Measurements from ENCODE around the gene SIPA1L3.
A peak's percentile ranks its signal among the peaks of the same experiment; 100 is the strongest.
"Not testable (repeated sequence)": the region's sequence is repeated elsewhere in the genome, so short reads cannot be mapped to it uniquely, and the experiment has no call there.

The SIPA1L3 gene

GRCh38 chr19:37906869-37907734, at the start of gene SIPA1L3:
TSS of gene SIPA1L3 (plus strand) at chr19:37907208. CDS start at chr19:38081566, 174,358 bp downstream.
- peak; percentile 95 for DNase-seq

- no peak for DNase-seq
Observed at GRCh38 chr19:37864501-37864900, 42.5 kb upstream of the SIPA1L3 start.

GRCh38 chr19:37865930-37866329, 41.1 kb upstream of the SIPA1L3 start:
- DNase-seq = not testable (repeated sequence)

GRCh38 chr19:37867831-37868230, 39.2 kb upstream of the SIPA1L3 start:
- no peak for DNase-seq

- DNase-seq = no peak
Observed at GRCh38 chr19:37869766-37870340, 37.2 kb upstream of the SIPA1L3 start.

GRCh38 chr19:37872383-37872782, 34.6 kb upstream of the SIPA1L3 start:
- no peak for DNase-seq

- DNase-seq = no peak
Observed at GRCh38 chr19:37874784-37875183, 32.2 kb upstream of the SIPA1L3 start.

GRCh38 chr19:37876032-37876431, 31.0 kb upstream of the SIPA1L3 start:
- no peak for DNase-seq

- DNase-seq = no peak
Observed at GRCh38 chr19:37877147-37877546, 29.9 kb upstream of the SIPA1L3 start.

- no peak for DNase-seq
Observed at GRCh38 chr19:37885392-37885791, 21.6 kb upstream of the SIPA1L3 start.

GRCh38 chr19:37886571-37886970, 20.4 kb upstream of the SIPA1L3 start:
- no peak for DNase-seq

- DNase-seq = no peak
Observed at GRCh38 chr19:37893845-37894575, 13.0 kb upstream of the SIPA1L3 start.

- DNase-seq = no peak
Observed at GRCh38 chr19:37896180-37896579, 10.8 kb upstream of the SIPA1L3 start.

GRCh38 chr19:37899453-37899852, 7.6 kb upstream of the SIPA1L3 start:
- DNase-seq = no peak

GRCh38 chr19:37899966-37900365, 7.0 kb upstream of the SIPA1L3 start:
- no peak for DNase-seq

GRCh38 chr19:37902668-37903067, 4.3 kb upstream of the SIPA1L3 start:
- DNase-seq = peak; percentile 58

GRCh38 chr19:37903096-37903495, 3.9 kb upstream of the SIPA1L3 start:
- DNase-seq = no peak

- DNase-seq = peak; percentile 44
Observed at GRCh38 chr19:37905946-37906868, 801 bp upstream of the SIPA1L3 start, which contains the start of gene WDR87. TSS of gene WDR87 (minus strand) at chr19:37906594. CDS start at chr19:37898239, 8,355 bp downstream.

- DNase-seq = no peak
Observed at GRCh38 chr19:37907735-37908455, 887 bp downstream of the SIPA1L3 start.

- DNase-seq = no peak
Observed at GRCh38 chr19:37909661-37910199, 2.7 kb downstream of the SIPA1L3 start.

- DNase-seq = peak; percentile 26
Observed at GRCh38 chr19:37914908-37915307, 7.9 kb downstream of the SIPA1L3 start.

Measured in GDM1 (cell line).